Liver (tissue), 9 donors: Measurements from ENCODE around the gene XYLT2. TPM values are rescaled to one million over a fixed set of nuclear protein-coding genes. Genes with fewer than 3 reads are reported as not detected.

Experiments
- DNase-seq: peaks from one replicate; pipeline ENCODE4 v3.0.0-alpha.2; 2017; ENCODE audit warnings: low spot score
- H3K27ac ChIP-seq, 2 donors: one replicate each; pipeline ENCODE4 v1.7.0; 2013; ENCODE audit warnings: inconsistent platforms in 2 of 2, low read length in 2 of 2, control low read depth in 1 of 2, low read depth in 1 of 2, mild to moderate bottlenecking in 1 of 2
- H3K27me3 ChIP-seq, 4 donors: one replicate each; pipeline versions ENCODE4 v1.6.1 to v1.7.0; 2013; ENCODE audit warnings: low read length in 3 of 4, inconsistent platforms in 1 of 4, mild to moderate bottlenecking in 1 of 4, moderate library complexity in 1 of 4; ENCODE audit not compliant: control insufficient read depth in 4 of 4, insufficient read depth in 4 of 4
- H3K36me3 ChIP-seq, 4 donors: one replicate each; pipeline versions ENCODE4 v1.6.1 to v1.7.0; 2013; ENCODE audit warnings: low read length in 3 of 4, mild to moderate bottlenecking in 3 of 4, low read depth in 1 of 4, moderate library complexity in 1 of 4; ENCODE audit not compliant: control insufficient read depth in 4 of 4, insufficient read depth in 3 of 4
- H3K4me1 ChIP-seq, 4 donors: one replicate each; pipeline versions ENCODE4 v1.6.1 to v1.7.0; 2013; ENCODE audit warnings: low read length in 3 of 4, mild to moderate bottlenecking in 3 of 4, moderate library complexity in 1 of 4; ENCODE audit not compliant: control insufficient read depth in 4 of 4, insufficient read depth in 4 of 4
- H3K4me3 ChIP-seq, 3 donors: one replicate each; pipeline versions ENCODE4 v1.6.1 to v1.7.0; 2013; ENCODE audit warnings: low read length in 3 of 3, control low read depth in 1 of 3, low read depth in 1 of 3, mild to moderate bottlenecking in 1 of 3
- H3K9ac ChIP-seq, 2 donors: one replicate each; pipeline ENCODE4 v1.7.0; 2013; ENCODE audit warnings: low read length in 2 of 2, mild to moderate bottlenecking in 2 of 2, moderate library complexity in 2 of 2, control low read depth in 1 of 2, low read depth in 1 of 2
- H3K9me3 ChIP-seq, 4 donors: one replicate each; pipeline versions ENCODE4 v1.6.1 to v1.7.0; 2013; ENCODE audit warnings: low read length in 3 of 4; ENCODE audit not compliant: control insufficient read depth in 4 of 4
- FOXA1 ChIP-seq: IDR thresholded peaks from 2 replicates; pipeline ENCODE4 v1.6.1; 2016; ENCODE audit warnings: antibody characterized with exemption
- FOXA2 ChIP-seq: IDR thresholded peaks from 2 replicates; pipeline ENCODE4 v1.6.1; 2016; ENCODE audit warnings: antibody characterized with exemption
- GABPA ChIP-seq, 2 donors: IDR thresholded peaks in 1 of 2; conservative IDR thresholded peaks in 1 of 2; 2 replicates each; pipeline ENCODE4 v1.6.1; 2016; ENCODE audit warnings: antibody characterized with exemption in 2 of 2, mild to moderate bottlenecking in 1 of 2, moderate library complexity in 1 of 2
- HNF4A ChIP-seq, 2 donors: conservative IDR thresholded peaks; 2 replicates each; pipeline ENCODE4 v1.6.1; 2016; ENCODE audit warnings: antibody characterized with exemption in 2 of 2, mild to moderate bottlenecking in 2 of 2
- HNF4G ChIP-seq: IDR thresholded peaks from 2 replicates; pipeline ENCODE4 v1.6.1; 2016; ENCODE audit warnings: antibody characterized with exemption
- JUND ChIP-seq, 2 donors: IDR thresholded peaks; 2 replicates each; pipeline ENCODE4 v1.6.1; 2016; ENCODE audit warnings: antibody characterized with exemption in 2 of 2
- NR2F2 ChIP-seq: IDR thresholded peaks from 2 replicates; pipeline ENCODE4 v1.6.1; 2016; ENCODE audit warnings: antibody characterized with exemption
- RAD21 ChIP-seq, 2 donors: IDR thresholded peaks; 2 replicates each; pipeline ENCODE4 v1.6.1; 2016; ENCODE audit warnings: antibody characterized with exemption in 2 of 2, mild to moderate bottlenecking in 2 of 2
- SP1 ChIP-seq: IDR thresholded peaks from 2 replicates; pipeline ENCODE4 v1.6.1; 2018; ENCODE audit warnings: antibody characterized with exemption, mild to moderate bottlenecking
- TAF1 ChIP-seq: conservative IDR thresholded peaks from 2 replicates; pipeline ENCODE4 v1.6.1; 2016; ENCODE audit warnings: antibody characterized with exemption, mild to moderate bottlenecking
- YY1 ChIP-seq: IDR thresholded peaks from 2 replicates; pipeline ENCODE4 v1.6.1; 2016; ENCODE audit warnings: antibody characterized with exemption, mild to moderate bottlenecking
- WGBS: extraction: QIAGEN DNeasy Blood & Tissue Kit; methylation state at CpG from one replicate; pipeline ENCODE4 v1.1.7; 2013; 5-methylcytosine and 5-hydroxymethylcytosine counted together
- polyA plus RNA-seq, 2 donors: library from polyadenylated mRNA; stranded (reverse) in 1 of 2; unstranded in 1 of 2; fragments of 200-250 nt in 1 of 2; fragments of >200 nt in 1 of 2; fragmentation: Nextera tagmentation in 1 of 2; extraction: Ambion mirVana in 1 of 2; gene quantifications; one replicate each; pipeline versions ENCODE4 v1.2.1 to v1.2.3, GENCODE V29; 2013 to 2015
- total RNA-seq, 2 donors: library from RNA; depleted of rRNA; stranded (reverse); fragments of >200 nt; gene quantifications; one replicate each; pipeline ENCODE4 v1.2.3, GENCODE V29; 2014
- TF ChIP-seq, protein P1 (sequence below): fragments of 150-350 bp; IDR thresholded peaks from 2 replicates; pipeline ENCODE4 v1.5.1; 2017; ENCODE audit warnings: improper control_type of control experiment, low read depth, low read length; ENCODE audit not compliant: missing input control
- TF ChIP-seq, protein P2 (sequence below): IDR thresholded peaks from 2 replicates; pipeline ENCODE4 v1.6.1; 2016; ENCODE audit warnings: antibody characterized with exemption
- TF ChIP-seq, protein P3 (sequence below): IDR thresholded peaks from 2 replicates; pipeline ENCODE4 v1.6.1; 2016; ENCODE audit warnings: antibody characterized with exemption
- TF ChIP-seq, protein P4 (sequence below): IDR thresholded peaks from 2 replicates; pipeline ENCODE4 v1.6.1; 2016; ENCODE audit warnings: antibody characterized with exemption
- TF ChIP-seq, protein P5 (sequence below): IDR thresholded peaks from 2 replicates; pipeline ENCODE4 v1.6.1; 2016; ENCODE audit warnings: antibody characterized with exemption, mild to moderate bottlenecking
- donor health status: healthy.
- donor health status: healthy.
- donor health status: healthy.
- donor health status: healthy.
- donor health status: healthy.

XYLT2 gene
- total and polyA plus RNA-seq, 4 donors: 5.3 to 11.3 (median 8.2) TPM

DNA sequence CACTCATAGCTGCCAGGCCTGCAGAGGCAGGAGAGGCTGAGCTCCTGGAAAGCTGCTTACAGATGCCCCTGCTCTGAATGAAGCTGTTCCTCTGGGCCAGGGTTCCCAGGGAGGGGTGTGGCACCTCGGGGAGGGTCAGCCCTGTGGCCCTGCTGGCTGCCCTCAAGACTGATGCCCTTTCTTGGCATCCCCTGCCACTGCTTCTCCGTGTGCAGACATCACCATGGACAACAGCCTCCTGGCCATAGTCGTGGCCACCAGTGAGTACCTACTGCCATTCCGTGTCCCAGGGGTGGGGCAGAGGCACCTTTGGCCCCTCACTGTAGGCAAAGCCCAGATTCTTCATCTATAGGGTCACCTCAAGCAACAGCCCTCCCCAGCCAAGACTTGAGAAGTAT, 18.1 kb downstream of the XYLT2 start:
- no peaks in the 10 kb centered on the region for H3K27me3 ChIP-seq
- H3K9ac ChIP-seq: no peak overlapping the region
- no peak overlapping the region for H3K27ac ChIP-seq
- H3K36me3 ChIP-seq: peaks cover 8 to 42% (median 26%) of the 10 kb centered on the region in 4 donors
- H3K9me3 ChIP-seq: no peaks in the 10 kb centered on the region
- H3K4me1 ChIP-seq: peaks cover 0 to 3% (median 1%) of the 10 kb centered on the region in 4 donors
- no peak overlapping the region for H3K4me3 ChIP-seq
- DNase-seq: no peak
- TF ChIP-seq, protein P1, sequence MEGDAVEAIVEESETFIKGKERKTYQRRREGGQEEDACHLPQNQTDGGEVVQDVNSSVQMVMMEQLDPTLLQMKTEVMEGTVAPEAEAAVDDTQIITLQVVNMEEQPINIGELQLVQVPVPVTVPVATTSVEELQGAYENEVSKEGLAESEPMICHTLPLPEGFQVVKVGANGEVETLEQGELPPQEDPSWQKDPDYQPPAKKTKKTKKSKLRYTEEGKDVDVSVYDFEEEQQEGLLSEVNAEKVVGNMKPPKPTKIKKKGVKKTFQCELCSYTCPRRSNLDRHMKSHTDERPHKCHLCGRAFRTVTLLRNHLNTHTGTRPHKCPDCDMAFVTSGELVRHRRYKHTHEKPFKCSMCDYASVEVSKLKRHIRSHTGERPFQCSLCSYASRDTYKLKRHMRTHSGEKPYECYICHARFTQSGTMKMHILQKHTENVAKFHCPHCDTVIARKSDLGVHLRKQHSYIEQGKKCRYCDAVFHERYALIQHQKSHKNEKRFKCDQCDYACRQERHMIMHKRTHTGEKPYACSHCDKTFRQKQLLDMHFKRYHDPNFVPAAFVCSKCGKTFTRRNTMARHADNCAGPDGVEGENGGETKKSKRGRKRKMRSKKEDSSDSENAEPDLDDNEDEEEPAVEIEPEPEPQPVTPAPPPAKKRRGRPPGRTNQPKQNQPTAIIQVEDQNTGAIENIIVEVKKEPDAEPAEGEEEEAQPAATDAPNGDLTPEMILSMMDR: no peak
- no peak for TF ChIP-seq FOXA2
- no peak for TF ChIP-seq FOXA1
- no peak for TF ChIP-seq TAF1
- TF ChIP-seq, protein P2, sequence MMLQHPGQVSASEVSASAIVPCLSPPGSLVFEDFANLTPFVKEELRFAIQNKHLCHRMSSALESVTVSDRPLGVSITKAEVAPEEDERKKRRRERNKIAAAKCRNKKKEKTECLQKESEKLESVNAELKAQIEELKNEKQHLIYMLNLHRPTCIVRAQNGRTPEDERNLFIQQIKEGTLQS: no peak
- TF ChIP-seq, protein P3, sequence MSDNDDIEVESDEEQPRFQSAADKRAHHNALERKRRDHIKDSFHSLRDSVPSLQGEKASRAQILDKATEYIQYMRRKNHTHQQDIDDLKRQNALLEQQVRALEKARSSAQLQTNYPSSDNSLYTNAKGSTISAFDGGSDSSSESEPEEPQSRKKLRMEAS: no peak
- TF ChIP-seq HNF4A (conservative IDR thresholded peaks at IDR 0.05): no peak
- TF ChIP-seq, protein P4, sequence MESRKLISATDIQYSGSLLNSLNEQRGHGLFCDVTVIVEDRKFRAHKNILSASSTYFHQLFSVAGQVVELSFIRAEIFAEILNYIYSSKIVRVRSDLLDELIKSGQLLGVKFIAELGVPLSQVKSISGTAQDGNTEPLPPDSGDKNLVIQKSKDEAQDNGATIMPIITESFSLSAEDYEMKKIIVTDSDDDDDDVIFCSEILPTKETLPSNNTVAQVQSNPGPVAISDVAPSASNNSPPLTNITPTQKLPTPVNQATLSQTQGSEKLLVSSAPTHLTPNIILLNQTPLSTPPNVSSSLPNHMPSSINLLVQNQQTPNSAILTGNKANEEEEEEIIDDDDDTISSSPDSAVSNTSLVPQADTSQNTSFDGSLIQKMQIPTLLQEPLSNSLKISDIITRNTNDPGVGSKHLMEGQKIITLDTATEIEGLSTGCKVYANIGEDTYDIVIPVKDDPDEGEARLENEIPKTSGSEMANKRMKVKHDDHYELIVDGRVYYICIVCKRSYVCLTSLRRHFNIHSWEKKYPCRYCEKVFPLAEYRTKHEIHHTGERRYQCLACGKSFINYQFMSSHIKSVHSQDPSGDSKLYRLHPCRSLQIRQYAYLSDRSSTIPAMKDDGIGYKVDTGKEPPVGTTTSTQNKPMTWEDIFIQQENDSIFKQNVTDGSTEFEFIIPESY: no peak
- WGBS: 53% methylated on average over 4 of the region's 4 CpGs

DNA sequence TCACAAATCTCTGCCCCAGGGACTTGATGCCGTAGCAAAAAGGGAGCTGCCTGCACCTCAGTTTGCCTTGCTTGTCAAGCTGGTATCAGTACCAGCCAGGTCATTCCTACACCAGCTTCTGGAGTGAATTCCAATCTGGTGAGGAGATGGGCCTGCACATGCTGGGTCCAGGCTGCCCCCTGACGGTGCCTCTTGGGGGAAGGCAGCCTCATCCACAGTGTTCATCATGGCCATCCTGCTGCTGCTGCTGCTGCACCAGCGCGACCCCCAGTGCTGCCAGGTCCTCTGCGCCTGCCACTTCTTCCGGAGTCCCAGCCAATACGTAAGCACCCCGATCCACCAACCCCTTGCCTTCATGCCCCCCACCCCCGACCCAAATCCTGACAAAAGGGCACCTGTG, 18.8 kb downstream of the XYLT2 start:
- Histone ChIP-seq H3K9ac (no peak overlapping the region), H3K9me3 (no peaks in the 10 kb centered on the region), H3K4me1 (no peaks in the 10 kb centered on the region), H3K4me3 (no peak overlapping the region), H3K27ac (no peak overlapping the region), H3K36me3 (peaks cover 8 to 43% (median 31%) of the 10 kb centered on the region in 4 donors), H3K27me3 (no peaks in the 10 kb centered on the region)
- WGBS: 92% methylated on average over 9 of the region's 9 CpGs
- no peak for DNase-seq
- TF ChIP-seq, protein P2: no peak
- no peak for TF ChIP-seq RAD21 (IDR thresholded peaks at IDR 0.05)
- no peak for TF ChIP-seq TAF1
- TF ChIP-seq SP1: no peak
- no peak for TF ChIP-seq YY1
- TF ChIP-seq HNF4A (conservative IDR thresholded peaks at IDR 0.05): no peak
- no peak for TF ChIP-seq NR2F2
- no peak for TF ChIP-seq JUND (IDR thresholded peaks at IDR 0.05)
- no peak for TF ChIP-seq GABPA (IDR thresholded peaks at IDR 0.05 in 1 of 2, conservative IDR thresholded peaks at IDR 0.05 in 1 of 2)
- TF ChIP-seq FOXA1: no peak
- TF ChIP-seq, protein P5, sequence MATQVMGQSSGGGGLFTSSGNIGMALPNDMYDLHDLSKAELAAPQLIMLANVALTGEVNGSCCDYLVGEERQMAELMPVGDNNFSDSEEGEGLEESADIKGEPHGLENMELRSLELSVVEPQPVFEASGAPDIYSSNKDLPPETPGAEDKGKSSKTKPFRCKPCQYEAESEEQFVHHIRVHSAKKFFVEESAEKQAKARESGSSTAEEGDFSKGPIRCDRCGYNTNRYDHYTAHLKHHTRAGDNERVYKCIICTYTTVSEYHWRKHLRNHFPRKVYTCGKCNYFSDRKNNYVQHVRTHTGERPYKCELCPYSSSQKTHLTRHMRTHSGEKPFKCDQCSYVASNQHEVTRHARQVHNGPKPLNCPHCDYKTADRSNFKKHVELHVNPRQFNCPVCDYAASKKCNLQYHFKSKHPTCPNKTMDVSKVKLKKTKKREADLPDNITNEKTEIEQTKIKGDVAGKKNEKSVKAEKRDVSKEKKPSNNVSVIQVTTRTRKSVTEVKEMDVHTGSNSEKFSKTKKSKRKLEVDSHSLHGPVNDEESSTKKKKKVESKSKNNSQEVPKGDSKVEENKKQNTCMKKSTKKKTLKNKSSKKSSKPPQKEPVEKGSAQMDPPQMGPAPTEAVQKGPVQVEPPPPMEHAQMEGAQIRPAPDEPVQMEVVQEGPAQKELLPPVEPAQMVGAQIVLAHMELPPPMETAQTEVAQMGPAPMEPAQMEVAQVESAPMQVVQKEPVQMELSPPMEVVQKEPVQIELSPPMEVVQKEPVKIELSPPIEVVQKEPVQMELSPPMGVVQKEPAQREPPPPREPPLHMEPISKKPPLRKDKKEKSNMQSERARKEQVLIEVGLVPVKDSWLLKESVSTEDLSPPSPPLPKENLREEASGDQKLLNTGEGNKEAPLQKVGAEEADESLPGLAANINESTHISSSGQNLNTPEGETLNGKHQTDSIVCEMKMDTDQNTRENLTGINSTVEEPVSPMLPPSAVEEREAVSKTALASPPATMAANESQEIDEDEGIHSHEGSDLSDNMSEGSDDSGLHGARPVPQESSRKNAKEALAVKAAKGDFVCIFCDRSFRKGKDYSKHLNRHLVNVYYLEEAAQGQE: no peak
- TF ChIP-seq HNF4G: no peak
